ENCODE measurements around the gene C1R. TPM values are rescaled to one million over a fixed set of nuclear protein-coding genes. Genes with fewer than 3 reads are reported as not detected.

The C1R gene
- total and polyA plus RNA-seq, 2 of the 8 experiments (the other 6 are each of a cell fraction or from before 2014, with no cell fraction given) = 6.9 to 16.3 TPM

- ChIA-PET POLR2A (ENCODE audit: partially characterized antibody) (no interaction called here), CTCF (ENCODE audit: partially characterized antibody) (interaction anchor here (0.6 to 1.8 kb wide), 3 partner anchors 8 to 41 kb away, joined by 3 to 4 read pairs (median 4); no protein-coding TSS in a partner anchor)
- Histone ChIP-seq H3K23ac (ENCODE audit: insufficient read length) (no peak overlapping the region), H2BK120ac (replicated peaks; ENCODE audit: low read depth, low read length) (no peak overlapping the region), H3K4ac (replicated peaks; ENCODE audit: insufficient read length, low read depth, low read length) (no peak overlapping the region), H3K27ac (ENCODE audit: low read depth, low read length) (no peak overlapping the region), H2BK12ac (ENCODE audit: low read depth, low read length) (no peak overlapping the region), H3K18ac (ENCODE audit: extremely low read depth, low read length) (no peak overlapping the region), H2AFZ (ENCODE audit: low read length) (no peak overlapping the region), H3K36me3 (ENCODE audit: control insufficient read depth in 2 of 4, insufficient read depth in 4 of 4, low read length in 3 of 4) (peaks cover 4 to 20% (median 9%) of the 10 kb centered on the region in 4 experiments; a peak in 7 of 8 replicates), H4K91ac (replicated peaks; ENCODE audit: insufficient read length, low read length) (no peak overlapping the region), H3K27me3 (replicated peaks in 1 of 4; ENCODE audit: control insufficient read depth in 3 of 4, extremely low read depth in 1 of 4, insufficient read depth in 3 of 4, low read length in 3 of 4) (no peaks in the 10 kb centered on the region), H2BK20ac (ENCODE audit: low read length) (no peak overlapping the region), H3K79me2 (ENCODE audit: control insufficient read depth in 1 of 2, insufficient read depth in 2 of 2, low read length in 2 of 2) (no peaks in the 10 kb centered on the region), H3K9ac (replicated peaks in 1 of 4; ENCODE audit: extremely low read depth in 1 of 4, low read depth in 3 of 4, low read length in 3 of 4) (no peak overlapping the region), H2AK5ac (ENCODE audit: low read depth, low read length) (no peak overlapping the region), H3K4me2 (ENCODE audit: insufficient read depth in 1 of 2, low read depth in 2 of 2, low read length in 2 of 2) (no peak overlapping the region), H2BK5ac (ENCODE audit: low read depth, low read length) (no peak overlapping the region), H4K5ac (ENCODE audit: insufficient read length, low read depth, low read length) (no peak overlapping the region), H3K9me3 (ENCODE audit: insufficient read depth in 2 of 2, low read depth in 1 of 2, low read length in 1 of 2) (peaks cover 0 to 3% of the 10 kb centered on the region in 2 experiments; a peak in 1 of 4 replicates), H3K4me1 (replicated peaks in 1 of 4; ENCODE audit: control insufficient read depth in 3 of 4, insufficient read depth in 4 of 4, low read length in 3 of 4) (no peaks in the 10 kb centered on the region), H3K4me3 (ENCODE audit: extremely low read depth in 1 of 4, insufficient read depth in 2 of 4, low read depth in 3 of 4, low read length in 4 of 4) (no peak overlapping the region), H3K14ac (ENCODE audit: insufficient read length) (no peak overlapping the region), H3K23me2 (ENCODE audit: low read depth, low read length) (no peaks in the 10 kb centered on the region), H4K20me1 (replicated peaks in 1 of 2; ENCODE audit: control insufficient read depth in 1 of 2, insufficient read depth in 2 of 2, low read length in 2 of 2) (peaks cover 0 to 3% of the 10 kb centered on the region in 2 experiments), H3K79me1 (ENCODE audit: low read depth, low read length) (no peaks in the 10 kb centered on the region), H2BK15ac (ENCODE audit: low read length) (no peak overlapping the region), H4K8ac (ENCODE audit: extremely low read depth, insufficient read depth, low read length) (no peak overlapping the region), H3K56ac (replicated peaks; ENCODE audit: insufficient read length, low read depth, low read length) (no peak overlapping the region)
- DNase-seq (ENCODE audit: low read depth in 1 of 2, low spot score in 2 of 2) (no peak), FAIRE-seq (no peak)
- TF ChIP-seq CBX5 (IDR thresholded peaks at IDR 0.05; ENCODE audit: low read depth, low read length) (no peak), SRF (IDR thresholded peaks at IDR 0.05; ENCODE audit: low read depth, low read length) (no peak), GTF2F1 (IDR thresholded peaks at IDR 0.05; ENCODE audit: borderline replicate concordance, low read depth, low read length) (no peak), GABPA (IDR thresholded peaks at IDR 0.05; ENCODE audit: borderline replicate concordance, insufficient read depth, low read length) (no peak)
- WGBS, 2 experiments (ENCODE audit: extremely low coverage in 1 of 2, insufficient coverage in 1 of 2, insufficient read length in 1 of 2, insufficient replicate concordance in 2 of 2, low coverage in 1 of 2, low lambda C conversion rate in 2 of 2, missing lambda C conversion rate in 1 of 2) = 96% methylated on average over 4 of the region's 4 CpGs; no CpG with 5 or more reads in 1 of the 2 experiments
These were observed 45.7 kb upstream of the C1R start for GRCh38 chr12:7137908-7138307.
